ENCODE data around the gene PDE4A.

- TF ChIP-seq, protein P1, sequence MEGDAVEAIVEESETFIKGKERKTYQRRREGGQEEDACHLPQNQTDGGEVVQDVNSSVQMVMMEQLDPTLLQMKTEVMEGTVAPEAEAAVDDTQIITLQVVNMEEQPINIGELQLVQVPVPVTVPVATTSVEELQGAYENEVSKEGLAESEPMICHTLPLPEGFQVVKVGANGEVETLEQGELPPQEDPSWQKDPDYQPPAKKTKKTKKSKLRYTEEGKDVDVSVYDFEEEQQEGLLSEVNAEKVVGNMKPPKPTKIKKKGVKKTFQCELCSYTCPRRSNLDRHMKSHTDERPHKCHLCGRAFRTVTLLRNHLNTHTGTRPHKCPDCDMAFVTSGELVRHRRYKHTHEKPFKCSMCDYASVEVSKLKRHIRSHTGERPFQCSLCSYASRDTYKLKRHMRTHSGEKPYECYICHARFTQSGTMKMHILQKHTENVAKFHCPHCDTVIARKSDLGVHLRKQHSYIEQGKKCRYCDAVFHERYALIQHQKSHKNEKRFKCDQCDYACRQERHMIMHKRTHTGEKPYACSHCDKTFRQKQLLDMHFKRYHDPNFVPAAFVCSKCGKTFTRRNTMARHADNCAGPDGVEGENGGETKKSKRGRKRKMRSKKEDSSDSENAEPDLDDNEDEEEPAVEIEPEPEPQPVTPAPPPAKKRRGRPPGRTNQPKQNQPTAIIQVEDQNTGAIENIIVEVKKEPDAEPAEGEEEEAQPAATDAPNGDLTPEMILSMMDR (conservative IDR thresholded peaks at IDR 0.05; ENCODE audit: low read depth in 2 of 2) = no peak
- TF ChIP-seq NANOG (IDR thresholded peaks at IDR 0.05; ENCODE audit: borderline replicate concordance) = no peak
- TF ChIP-seq, protein P2, sequence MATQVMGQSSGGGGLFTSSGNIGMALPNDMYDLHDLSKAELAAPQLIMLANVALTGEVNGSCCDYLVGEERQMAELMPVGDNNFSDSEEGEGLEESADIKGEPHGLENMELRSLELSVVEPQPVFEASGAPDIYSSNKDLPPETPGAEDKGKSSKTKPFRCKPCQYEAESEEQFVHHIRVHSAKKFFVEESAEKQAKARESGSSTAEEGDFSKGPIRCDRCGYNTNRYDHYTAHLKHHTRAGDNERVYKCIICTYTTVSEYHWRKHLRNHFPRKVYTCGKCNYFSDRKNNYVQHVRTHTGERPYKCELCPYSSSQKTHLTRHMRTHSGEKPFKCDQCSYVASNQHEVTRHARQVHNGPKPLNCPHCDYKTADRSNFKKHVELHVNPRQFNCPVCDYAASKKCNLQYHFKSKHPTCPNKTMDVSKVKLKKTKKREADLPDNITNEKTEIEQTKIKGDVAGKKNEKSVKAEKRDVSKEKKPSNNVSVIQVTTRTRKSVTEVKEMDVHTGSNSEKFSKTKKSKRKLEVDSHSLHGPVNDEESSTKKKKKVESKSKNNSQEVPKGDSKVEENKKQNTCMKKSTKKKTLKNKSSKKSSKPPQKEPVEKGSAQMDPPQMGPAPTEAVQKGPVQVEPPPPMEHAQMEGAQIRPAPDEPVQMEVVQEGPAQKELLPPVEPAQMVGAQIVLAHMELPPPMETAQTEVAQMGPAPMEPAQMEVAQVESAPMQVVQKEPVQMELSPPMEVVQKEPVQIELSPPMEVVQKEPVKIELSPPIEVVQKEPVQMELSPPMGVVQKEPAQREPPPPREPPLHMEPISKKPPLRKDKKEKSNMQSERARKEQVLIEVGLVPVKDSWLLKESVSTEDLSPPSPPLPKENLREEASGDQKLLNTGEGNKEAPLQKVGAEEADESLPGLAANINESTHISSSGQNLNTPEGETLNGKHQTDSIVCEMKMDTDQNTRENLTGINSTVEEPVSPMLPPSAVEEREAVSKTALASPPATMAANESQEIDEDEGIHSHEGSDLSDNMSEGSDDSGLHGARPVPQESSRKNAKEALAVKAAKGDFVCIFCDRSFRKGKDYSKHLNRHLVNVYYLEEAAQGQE (IDR thresholded peaks at IDR 0.05; ENCODE audit: unreplicated experiment) = no peak
- TF ChIP-seq EZH2 (IDR thresholded peaks at IDR 0.05; ENCODE audit: low read depth, unreplicated experiment) = no peak
- TF ChIP-seq EZH2phosphoT487 (IDR thresholded peaks at IDR 0.05; ENCODE audit: unreplicated experiment) = no peak
- no peak for TF ChIP-seq CREB1 (CRISPR knock-in tag; IDR thresholded peaks at IDR 0.05; ENCODE audit: low read depth)
- no peak for TF ChIP-seq POLR2AphosphoS5 (IDR thresholded peaks at IDR 0.05; ENCODE audit: low read depth)
- TF ChIP-seq JUNB (IDR thresholded peaks at IDR 0.05; ENCODE audit: unreplicated experiment) = no peak
- TF ChIP-seq ZNF114 (CRISPR knock-in tag; IDR thresholded peaks at IDR 0.05) = no peak
- TF ChIP-seq ZNF331 (CRISPR knock-in tag; IDR thresholded peaks at IDR 0.05; ENCODE audit: low read depth) = no peak
- no peak for TF ChIP-seq ZNF462 (CRISPR knock-in tag; IDR thresholded peaks at IDR 0.05)
- TF ChIP-seq, protein P3, sequence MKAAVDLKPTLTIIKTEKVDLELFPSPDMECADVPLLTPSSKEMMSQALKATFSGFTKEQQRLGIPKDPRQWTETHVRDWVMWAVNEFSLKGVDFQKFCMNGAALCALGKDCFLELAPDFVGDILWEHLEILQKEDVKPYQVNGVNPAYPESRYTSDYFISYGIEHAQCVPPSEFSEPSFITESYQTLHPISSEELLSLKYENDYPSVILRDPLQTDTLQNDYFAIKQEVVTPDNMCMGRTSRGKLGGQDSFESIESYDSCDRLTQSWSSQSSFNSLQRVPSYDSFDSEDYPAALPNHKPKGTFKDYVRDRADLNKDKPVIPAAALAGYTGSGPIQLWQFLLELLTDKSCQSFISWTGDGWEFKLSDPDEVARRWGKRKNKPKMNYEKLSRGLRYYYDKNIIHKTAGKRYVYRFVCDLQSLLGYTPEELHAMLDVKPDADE (IDR thresholded peaks at IDR 0.05) = no peak
- no peak for TF ChIP-seq STAT1 (IDR thresholded peaks at IDR 0.05; ENCODE audit: unreplicated experiment)
Measured at GRCh38 chr19:10433131-10433536, 12.8 kb downstream of the PDE4A start.

Data from GM23338 (cell line).